Astrocyte (in vitro differentiated cells and primary cell): ENCODE results near the gene GMPR. TPM values are rescaled to one million over a fixed set of nuclear protein-coding genes. Genes with fewer than 3 reads are reported as not detected.

Experiments
- DNase-seq: peaks from one replicate; pipeline ENCODE4 v3.0.0-alpha.2; 2010; ENCODE audit warnings: low read depth
- FAIRE-seq: peaks from 2 replicates; lab custom pipeline; 2011; peaks lifted over from hg19 to GRCh38; lab: Jason Lieb, UNC
- H2AFZ ChIP-seq: 2 replicates; pipeline ENCODE4 v1.6.0; 2012; ENCODE audit warnings: low read depth, low read length, inconsistent platforms
- H3K27ac ChIP-seq: 2 replicates; pipeline ENCODE4 v1.5.1; 2011; ENCODE audit warnings: low read depth, low read length, inconsistent platforms
- H3K27me3 ChIP-seq: 2 replicates; pipeline ENCODE4 v1.6.0; 2011; ENCODE audit warnings: low read length, inconsistent platforms; ENCODE audit not compliant: insufficient read depth
- H3K36me3 ChIP-seq: 2 replicates; pipeline ENCODE4 v1.5.1; 2011; ENCODE audit warnings: low read length, inconsistent platforms; ENCODE audit not compliant: insufficient read depth
- H3K4me1 ChIP-seq: 2 replicates; pipeline ENCODE4 v1.5.1; 2011; ENCODE audit warnings: low read length, inconsistent platforms; ENCODE audit not compliant: insufficient read depth
- H3K4me2 ChIP-seq: 2 replicates; pipeline ENCODE4 v1.6.0; 2012; ENCODE audit warnings: low read length, inconsistent platforms
- H3K4me3 ChIP-seq: 2 replicates; pipeline ENCODE4 v1.5.1; 2011; ENCODE audit warnings: low read depth, mild to moderate bottlenecking, low read length, inconsistent platforms; ENCODE audit not compliant: insufficient read depth
- H3K79me2 ChIP-seq: 2 replicates; pipeline ENCODE4 v1.6.0; 2012; ENCODE audit warnings: mild to moderate bottlenecking, low read length, inconsistent platforms; ENCODE audit not compliant: insufficient read depth
- H3K9ac ChIP-seq: 2 replicates; pipeline ENCODE4 v1.6.0; 2012; ENCODE audit warnings: mild to moderate bottlenecking, low read length, inconsistent platforms
- H3K9me3 ChIP-seq: 2 replicates; pipeline ENCODE4 v1.5.1; 2012; ENCODE audit warnings: low read depth, mild to moderate bottlenecking, low read length, inconsistent platforms; ENCODE audit not compliant: insufficient read depth
- H4K20me1 ChIP-seq: 2 replicates; pipeline ENCODE4 v1.6.0; 2012; ENCODE audit warnings: low read length, inconsistent platforms; ENCODE audit not compliant: insufficient read depth
- H3K27ac Mint-ChIP-seq: one replicate; pipeline ENCODE4 v1.8.0; 2021; ENCODE audit warnings: mild to moderate bottlenecking, mixed read lengths; ENCODE audit not compliant: unreplicated experiment
- H3K27me3 Mint-ChIP-seq: one replicate; pipeline ENCODE4 v1.8.0; 2021; ENCODE audit warnings: low read depth, mixed read lengths; ENCODE audit not compliant: unreplicated experiment
- H3K36me3 Mint-ChIP-seq: one replicate; pipeline ENCODE4 v1.8.0; 2021; ENCODE audit warnings: low read depth, mixed read lengths; ENCODE audit not compliant: unreplicated experiment
- H3K4me1 Mint-ChIP-seq: one replicate; pipeline ENCODE4 v1.8.0; 2021; ENCODE audit warnings: low read depth, mixed read lengths; ENCODE audit not compliant: unreplicated experiment
- H3K4me3 Mint-ChIP-seq: one replicate; pipeline ENCODE4 v1.8.0; 2021; ENCODE audit warnings: mild to moderate bottlenecking, moderate library complexity, mixed read lengths; ENCODE audit not compliant: unreplicated experiment
- H3K9me3 Mint-ChIP-seq: one replicate; pipeline ENCODE4 v1.8.0; 2021; ENCODE audit warnings: mild to moderate bottlenecking, mixed read lengths; ENCODE audit not compliant: unreplicated experiment
- CTCF ChIP-seq: IDR thresholded peaks from 2 replicates; pipeline ENCODE4 v1.5.1; 2011; ENCODE audit warnings: low read depth, mild to moderate bottlenecking, inconsistent platforms, low read length, moderate library complexity; ENCODE audit not compliant: insufficient read depth
- EZH2 ChIP-seq: IDR thresholded peaks from 2 replicates; pipeline ENCODE4 v1.6.1; 2012; ENCODE audit warnings: mild to moderate bottlenecking, low read length, inconsistent platforms; ENCODE audit not compliant: insufficient read depth
- total RNA-seq: library from RNA; stranded (reverse); gene quantifications from 2 replicates; pipeline ENCODE4 v1.2.1, GENCODE V29; 2021

The GMPR gene
- total RNA-seq, 1 donor from 2014 or later: 2.0 TPM

GRCh38 chr6:16228709-16229665 is 9.4 kb upstream of the GMPR start:
- Histone ChIP-seq H2AFZ (no peak overlapping the region), H3K9ac (peak overlapping the region; percentile 48), H3K4me3 (peak overlapping the region; percentile 36), H3K79me2 (no peaks in the 10 kb centered on the region), H4K20me1 (no peaks in the 10 kb centered on the region), H3K9me3 (no peaks in the 10 kb centered on the region), H3K27ac (no peak overlapping the region), H3K36me3 (no peaks in the 10 kb centered on the region), H3K4me1 (peaks cover 6% of the 10 kb centered on the region), H3K4me2 (peak overlapping the region; percentile 74), H3K27me3 (peaks cover 25% of the 10 kb centered on the region)
- DNase-seq (no peak), FAIRE-seq (no peak)
- TF ChIP-seq CTCF (no peak), EZH2 (peak; percentile 34)
- Mint-ChIP-seq H3K27ac (no peak overlapping the region), H3K27me3 (no peaks in the 10 kb centered on the region), H3K9me3 (no peaks in the 10 kb centered on the region), H3K4me3 (no peak overlapping the region), H3K4me1 (peaks cover under 1% of the 10 kb centered on the region), H3K36me3 (no peaks in the 10 kb centered on the region)

- H3K9ac ChIP-seq: no peak overlapping the region
- H2AFZ ChIP-seq: no peak overlapping the region
Observed at GRCh38 chr6:16229700-16230099, 8.7 kb upstream of the GMPR start.

More at GRCh38 chr6:16229700-16230099, 8.7 kb upstream of the GMPR start:
- H4K20me1 ChIP-seq: no peaks in the 10 kb centered on the region
- H3K9me3 ChIP-seq: no peaks in the 10 kb centered on the region
- H3K4me1 Mint-ChIP-seq: no peaks in the 10 kb centered on the region
- FAIRE-seq (no peak), DNase-seq (peak; percentile 24)
- TF ChIP-seq CTCF: no peak
- no peak for TF ChIP-seq EZH2
- no peak overlapping the region for H3K27ac Mint-ChIP-seq
- peak overlapping the region; percentile 36 for H3K4me3 ChIP-seq
- H3K4me3 Mint-ChIP-seq: no peak overlapping the region
- H3K79me2 ChIP-seq: no peaks in the 10 kb centered on the region
- no peaks in the 10 kb centered on the region for H3K9me3 Mint-ChIP-seq
- H3K27me3 ChIP-seq: peaks cover 25% of the 10 kb centered on the region
- no peaks in the 10 kb centered on the region for H3K36me3 ChIP-seq
- H3K27me3 Mint-ChIP-seq: no peaks in the 10 kb centered on the region
- H3K4me1 ChIP-seq: peaks cover 6% of the 10 kb centered on the region
- H3K4me2 ChIP-seq: peak overlapping the region; percentile 74
- H3K36me3 Mint-ChIP-seq: no peaks in the 10 kb centered on the region
- no peak overlapping the region for H3K27ac ChIP-seq
